Activated CD4-positive, alpha-beta memory T cell treated with anti-CD3 and anti-CD28 coated beads for 36 hours (primary cell): ENCODE measurements around the gene NDP. TPM values are rescaled to one million over a fixed set of nuclear protein-coding genes. Genes with fewer than 3 reads are reported as not detected.
A peak's percentile ranks its signal among the peaks of the same experiment; 100 is the strongest.

Source experiments
- CTCF ChIA-PET: fragments of 350-600 bp; sonication (Branson Sonifier 250); formaldehyde crosslinking; loops from one replicate; lab custom pipeline; 2021; ENCODE audit warnings: antibody characterized with exemption, inconsistent platforms; lab: Charles Lee
- POLR2A ChIA-PET: fragments of 350-600 bp; sonication (Branson Sonifier 250); formaldehyde crosslinking; loops from one replicate; lab custom pipeline; 2021; ENCODE audit warnings: antibody characterized with exemption; lab: Charles Lee
- DNase-seq: peaks from one replicate; pipeline ENCODE4 v3.0.0-alpha.2; 2020
- H3K27ac Mint-ChIP-seq: one replicate; pipeline ENCODE4 v1.8.0; 2021; ENCODE audit warnings: mixed read lengths
- H3K27me3 Mint-ChIP-seq: one replicate; pipeline ENCODE4 v1.8.0; 2021; ENCODE audit warnings: mixed read lengths
- H3K36me3 Mint-ChIP-seq: one replicate; pipeline ENCODE4 v1.8.0; 2021; ENCODE audit warnings: mixed read lengths
- H3K4me1 Mint-ChIP-seq: one replicate; pipeline ENCODE4 v1.8.0; 2021; ENCODE audit warnings: low read depth, mixed read lengths
- H3K4me3 Mint-ChIP-seq: one replicate; pipeline ENCODE4 v1.8.0; 2021; ENCODE audit warnings: mild to moderate bottlenecking, mixed read lengths
- H3K9me3 Mint-ChIP-seq: one replicate; pipeline ENCODE4 v1.8.0; 2021; ENCODE audit warnings: mixed read lengths
- intact Hi-C: fragments of 100-400 bp; cut with micrococcal nuclease; formaldehyde crosslinking; loops from one replicate; pipeline ENCODE4 v1.15.1; 2023
- total RNA-seq, 2 experiments: library from RNA; stranded (reverse); gene quantifications; one replicate each; pipeline ENCODE4 v1.2.3, GENCODE V29; 2021

NDP gene
- total RNA-seq, 2 experiments from 2014 or later: not detected

DNA sequence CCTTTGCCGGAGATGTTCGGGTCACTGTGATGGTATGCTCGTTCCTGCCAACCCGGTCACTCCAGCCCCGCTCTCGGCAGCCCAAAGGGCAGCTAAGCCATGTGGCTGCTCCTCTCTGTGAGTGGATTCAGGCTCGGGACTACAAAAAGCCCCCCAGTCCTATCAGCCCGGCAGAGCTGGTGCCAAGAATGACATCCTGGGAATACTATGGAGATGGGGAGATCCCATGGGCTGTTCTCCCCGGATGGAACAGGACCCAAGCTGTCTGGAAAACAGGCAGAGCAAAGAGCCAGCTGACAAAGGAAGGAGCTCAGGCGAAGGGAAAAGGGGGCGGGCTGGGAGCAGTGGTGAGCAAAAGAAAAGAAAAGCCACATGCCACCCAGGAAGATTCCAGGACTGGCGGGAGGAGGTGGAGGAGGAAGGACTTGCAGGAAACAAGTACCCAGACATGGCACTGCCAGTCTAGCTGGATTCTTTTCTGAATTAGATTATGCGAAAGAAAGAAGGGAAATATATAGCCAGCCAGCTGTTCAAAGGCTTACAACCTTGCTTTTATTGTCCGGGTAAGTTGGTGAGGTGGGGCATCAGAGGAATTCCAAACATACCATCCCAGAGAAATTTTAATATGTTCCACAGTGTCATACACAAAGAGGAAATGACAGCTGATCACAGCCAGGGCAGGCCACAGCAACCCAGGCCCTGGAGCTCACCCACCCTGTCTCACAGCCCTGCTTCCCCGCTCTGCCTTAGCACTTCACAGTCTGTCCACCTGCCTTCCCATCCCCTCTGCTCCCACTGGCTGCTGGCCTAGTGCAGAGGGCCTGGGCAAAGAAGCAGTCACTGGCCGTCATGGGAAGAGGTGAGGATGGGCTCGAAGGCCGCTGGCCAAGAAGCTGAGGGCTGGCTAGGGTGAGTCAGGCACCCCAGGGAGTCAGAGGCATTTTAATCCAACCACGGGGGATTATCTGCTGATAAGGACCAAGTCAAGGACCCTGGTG lies 3.4 kb downstream of the NDP start:
- no peak for DNase-seq
- POLR2A ChIA-PET: no interaction called here
- Mint-ChIP-seq H3K36me3 (no peaks in the 10 kb centered on the region), H3K4me3 (no peak overlapping the region), H3K9me3 (no peaks in the 10 kb centered on the region), H3K27me3 (peaks cover 15% of the 10 kb centered on the region), H3K4me1 (peaks cover 13% of the 10 kb centered on the region), H3K27ac (no peak overlapping the region)
- CTCF ChIA-PET: interaction anchor here (1.4 kb wide), 1 partner anchor 11 kb away, joined by 4 read pairs; no protein-coding TSS in a partner anchor
- intact Hi-C loops: no loop called here

DNA sequence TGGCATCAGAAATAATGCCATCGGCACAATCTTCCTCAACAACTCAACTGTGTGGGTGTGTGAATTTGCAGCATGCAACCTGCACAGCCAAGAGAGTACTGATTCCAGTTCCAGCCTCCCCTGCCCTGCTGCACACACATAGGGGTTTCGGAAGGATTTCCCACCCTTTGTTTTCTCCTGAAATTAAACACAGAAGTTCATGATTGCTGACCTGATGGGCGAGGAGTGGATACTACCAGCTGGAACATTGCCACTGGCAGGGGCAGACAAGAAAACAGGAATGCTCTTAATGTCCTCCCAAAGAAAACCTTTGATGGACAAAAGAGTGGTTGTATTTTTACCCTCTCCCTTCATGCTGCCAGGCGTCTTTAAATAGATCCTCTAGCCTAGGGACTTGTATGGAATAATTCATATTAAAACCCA lies 4.8 kb downstream of the NDP start:
- H3K27ac Mint-ChIP-seq: no peak overlapping the region
- H3K9me3 Mint-ChIP-seq: no peaks in the 10 kb centered on the region
- DNase-seq: no peak
- ChIA-PET POLR2A (no interaction called here), CTCF (no interaction called here)
- peaks cover 8% of the 10 kb centered on the region for H3K4me1 Mint-ChIP-seq
- peaks cover 11% of the 10 kb centered on the region for H3K27me3 Mint-ChIP-seq
- no peak overlapping the region for H3K4me3 Mint-ChIP-seq
- H3K36me3 Mint-ChIP-seq: no peaks in the 10 kb centered on the region
- intact Hi-C loops: no loop called here

DNA sequence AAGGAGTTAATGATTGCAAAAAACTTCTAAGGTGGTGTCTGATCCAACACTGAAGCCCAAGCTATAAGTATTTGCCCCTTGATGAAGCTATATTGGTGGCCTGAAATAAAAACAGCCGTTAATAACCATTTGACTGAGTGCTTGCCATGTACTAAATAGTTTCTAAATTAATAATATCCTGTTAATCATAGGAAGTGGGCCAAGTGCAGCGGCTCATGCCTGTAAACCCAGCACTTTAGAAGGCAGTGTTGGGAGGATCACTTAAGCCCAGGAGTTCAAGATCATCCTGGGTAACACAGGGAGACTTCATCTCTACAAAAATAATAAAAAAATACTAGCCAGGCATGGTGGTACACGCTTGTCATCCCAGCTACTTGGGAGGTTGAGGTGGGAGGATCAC lies 8.3 kb downstream of the NDP start:
- Mint-ChIP-seq H3K4me1 (no peaks in the 10 kb centered on the region), H3K27ac (no peak overlapping the region), H3K9me3 (no peaks in the 10 kb centered on the region), H3K36me3 (no peaks in the 10 kb centered on the region), H3K4me3 (no peak overlapping the region), H3K27me3 (no peaks in the 10 kb centered on the region)
- ChIA-PET POLR2A (no interaction called here), CTCF (no interaction called here)
- intact Hi-C loops: no loop called here
- no peak for DNase-seq

DNA sequence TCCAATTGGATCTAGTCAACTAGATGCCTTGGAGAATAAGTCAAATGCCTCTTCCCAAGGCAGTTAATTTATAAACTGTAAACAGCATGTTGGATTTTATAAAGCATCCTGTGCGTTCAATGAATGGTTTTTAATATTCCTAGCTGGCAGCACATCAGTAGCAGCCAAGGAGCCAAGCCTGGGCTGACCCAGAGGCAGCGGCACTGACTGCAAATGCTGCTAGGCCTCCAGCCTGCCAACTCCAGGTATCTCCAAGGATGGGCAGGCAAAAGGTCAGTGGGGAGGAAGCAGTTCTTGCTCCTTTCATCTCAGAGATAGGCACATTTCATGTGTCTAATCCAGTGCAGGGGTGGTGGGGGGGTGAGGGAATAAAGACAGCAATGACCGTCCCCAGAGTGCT lies 9.5 kb downstream of the NDP start:
- Mint-ChIP-seq H3K27ac (no peak overlapping the region), H3K27me3 (no peaks in the 10 kb centered on the region), H3K4me3 (no peak overlapping the region), H3K9me3 (no peaks in the 10 kb centered on the region), H3K4me1 (no peaks in the 10 kb centered on the region), H3K36me3 (no peaks in the 10 kb centered on the region)
- ChIA-PET POLR2A (no interaction called here), CTCF (no interaction called here)
- no peak for DNase-seq
- intact Hi-C loops: no loop called here

DNA sequence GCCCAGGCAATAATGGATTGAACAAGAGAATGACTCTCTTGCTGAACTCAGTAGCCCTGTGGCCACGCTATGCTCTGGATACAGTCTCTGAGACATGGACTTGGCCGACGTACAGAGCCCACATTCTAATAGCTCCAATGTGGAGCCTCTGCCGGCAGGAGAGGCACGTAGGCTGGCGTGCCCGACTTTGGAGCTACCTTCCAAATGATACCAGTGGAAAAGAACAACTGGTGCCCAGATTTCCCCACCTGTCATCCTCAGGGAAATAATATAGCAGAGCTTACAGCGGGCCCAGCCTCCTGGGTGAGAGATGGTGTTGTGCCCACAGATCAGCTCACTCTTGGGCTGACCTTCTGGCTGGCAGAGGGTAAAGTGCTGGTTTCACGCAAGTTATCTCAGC lies 10.6 kb downstream of the NDP start:
- CTCF ChIA-PET: no interaction called here
- POLR2A ChIA-PET: no interaction called here
- Mint-ChIP-seq H3K9me3 (no peaks in the 10 kb centered on the region), H3K4me3 (no peak overlapping the region), H3K27me3 (no peaks in the 10 kb centered on the region), H3K27ac (no peak overlapping the region), H3K36me3 (no peaks in the 10 kb centered on the region), H3K4me1 (no peaks in the 10 kb centered on the region)
- intact Hi-C loops: no loop called here
- no peak for DNase-seq

DNA sequence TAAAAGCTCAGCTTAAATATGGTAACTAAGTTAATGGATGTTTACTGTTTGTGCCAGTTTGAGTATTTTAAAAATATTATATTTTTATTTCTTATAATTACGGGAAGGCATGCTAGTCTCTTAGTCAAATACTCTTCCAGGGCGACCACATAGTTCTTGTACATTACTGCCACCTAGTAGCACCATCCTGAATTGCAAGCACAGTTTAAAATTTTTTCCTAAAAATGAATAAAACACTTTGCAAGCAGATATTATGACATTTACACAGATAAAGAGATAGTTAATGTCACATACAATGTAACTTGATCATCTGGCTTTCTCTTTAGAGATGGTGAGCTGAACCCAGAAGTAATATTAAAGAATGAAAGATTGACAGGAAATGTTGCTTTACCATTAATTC lies 11.5 kb downstream of the NDP start:
- H3K9me3 Mint-ChIP-seq: no peaks in the 10 kb centered on the region
- no peaks in the 10 kb centered on the region for H3K27me3 Mint-ChIP-seq
- H3K4me1 Mint-ChIP-seq: no peaks in the 10 kb centered on the region
- no peak for DNase-seq
- no peak overlapping the region for H3K4me3 Mint-ChIP-seq
- H3K27ac Mint-ChIP-seq: no peak overlapping the region
- intact Hi-C loops: no loop called here
- CTCF ChIA-PET: interaction anchor here (0.7 to 1.4 kb wide), 5 partner anchors 10 to 283 kb away, joined by 3 to 6 read pairs (median 4); no protein-coding TSS in a partner anchor
- H3K36me3 Mint-ChIP-seq: no peaks in the 10 kb centered on the region
- POLR2A ChIA-PET: no interaction called here

DNA sequence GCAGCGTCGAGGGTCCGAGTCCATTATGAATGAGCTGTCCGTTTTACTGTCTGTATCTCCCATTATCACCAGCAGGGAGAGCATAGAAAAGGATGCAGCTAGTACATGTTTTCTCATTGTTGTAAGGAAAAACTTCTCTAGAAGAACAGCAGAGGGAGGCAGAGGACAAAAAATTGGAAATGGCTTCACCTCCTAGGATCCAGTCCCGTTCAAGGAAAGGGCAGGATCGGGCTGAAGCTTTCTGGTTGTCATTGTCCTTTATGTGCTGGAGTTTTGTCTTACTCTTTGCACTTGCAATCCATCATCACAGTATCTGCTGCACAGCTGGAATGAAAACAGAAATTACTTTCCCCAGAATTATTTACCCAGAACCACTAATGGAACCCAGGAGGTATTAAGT lies 14.7 kb downstream of the NDP start:
- no peaks in the 10 kb centered on the region for H3K27me3 Mint-ChIP-seq
- no peak overlapping the region for H3K27ac Mint-ChIP-seq
- POLR2A ChIA-PET: no interaction called here
- no peaks in the 10 kb centered on the region for H3K9me3 Mint-ChIP-seq
- H3K4me3 Mint-ChIP-seq: no peak overlapping the region
- H3K4me1 Mint-ChIP-seq: no peaks in the 10 kb centered on the region
- intact Hi-C loops: loop anchor here (1.0 to 5.0 kb wide), 3 partner anchors 69 to 584 kb away; partner anchors contain the start of gene FUNDC1
- DNase-seq: peak; percentile 9
- no peaks in the 10 kb centered on the region for H3K36me3 Mint-ChIP-seq
- CTCF ChIA-PET: interaction anchor here (0.6 to 3.4 kb wide), 17 partner anchors 10 to 1229 kb away, joined by 3 to 54 read pairs (median 4); partner anchors contain the start of gene FUNDC1

DNA sequence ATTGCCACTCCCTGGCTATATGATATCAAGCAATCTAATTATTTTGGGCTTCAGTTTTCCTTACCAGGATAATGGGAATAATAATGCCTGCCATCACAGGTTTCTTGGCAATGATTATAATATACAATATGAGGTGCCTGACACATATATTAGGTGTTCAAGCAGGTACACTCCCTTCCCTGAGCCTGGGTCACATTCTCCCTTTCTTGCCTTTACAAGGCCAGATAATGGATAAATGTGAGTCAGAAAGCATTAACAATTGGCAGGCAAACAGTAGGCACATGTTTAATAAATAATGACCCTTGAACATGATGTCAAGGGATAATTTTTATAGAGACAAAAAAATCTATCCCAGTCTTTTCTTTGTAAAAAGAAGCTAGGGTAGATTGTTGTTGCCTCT lies 17.2 kb downstream of the NDP start:
- CTCF ChIA-PET: no interaction called here
- intact Hi-C loops: loop anchor here (5.0 kb wide), 2 partner anchors 71 to 586 kb away; partner anchors contain the start of gene FUNDC1
- Mint-ChIP-seq H3K9me3 (no peaks in the 10 kb centered on the region), H3K4me3 (no peak overlapping the region), H3K27ac (no peak overlapping the region), H3K27me3 (no peaks in the 10 kb centered on the region), H3K36me3 (no peaks in the 10 kb centered on the region), H3K4me1 (no peaks in the 10 kb centered on the region)
- no peak for DNase-seq
- POLR2A ChIA-PET: no interaction called here

DNA sequence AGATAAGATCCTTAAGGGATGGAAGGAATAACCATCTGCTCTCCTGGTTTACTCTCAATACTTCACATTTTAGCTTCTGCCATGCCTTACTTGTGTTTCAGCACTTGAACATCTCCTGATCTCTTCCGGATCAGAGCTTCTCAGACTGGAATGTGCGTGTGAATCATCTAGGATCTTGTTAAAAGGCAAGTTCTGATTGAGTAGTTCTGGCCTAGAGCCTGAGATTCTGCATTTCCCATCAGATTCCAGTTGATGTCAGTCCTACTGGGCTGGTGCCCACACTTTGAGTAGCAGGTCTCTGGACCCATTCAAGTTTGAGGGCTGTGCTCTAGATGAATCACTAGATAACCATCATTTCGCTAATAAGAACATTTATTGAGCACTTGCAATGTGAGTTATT lies 20.0 kb downstream of the NDP start:
- Mint-ChIP-seq H3K9me3 (no peaks in the 10 kb centered on the region), H3K27me3 (no peaks in the 10 kb centered on the region), H3K36me3 (no peaks in the 10 kb centered on the region), H3K4me3 (no peak overlapping the region), H3K4me1 (peaks cover 5% of the 10 kb centered on the region), H3K27ac (no peak overlapping the region)
- no peak for DNase-seq
- ChIA-PET CTCF (no interaction called here), POLR2A (no interaction called here)
- intact Hi-C loops: no loop called here

DNA sequence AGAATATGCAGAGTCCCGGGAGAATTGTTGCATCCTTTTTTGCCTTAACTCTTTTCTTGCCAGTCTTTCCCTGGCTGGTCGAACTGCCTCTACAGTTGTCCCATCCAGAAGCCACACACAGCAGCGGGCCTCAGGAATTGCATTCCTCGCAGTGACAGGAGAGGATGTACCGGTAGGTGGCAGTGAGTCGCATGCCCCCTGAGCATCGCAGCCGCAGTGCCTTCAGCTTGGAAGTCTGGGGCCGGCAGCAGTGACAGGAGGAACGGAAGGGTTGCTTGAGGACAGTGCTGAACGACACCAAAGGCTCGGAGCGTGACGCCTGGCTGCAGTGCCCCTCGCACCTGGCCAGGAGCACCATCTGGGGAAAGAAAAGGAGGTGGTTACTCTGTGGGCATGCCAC lies 23.5 kb downstream of the NDP start:
- Mint-ChIP-seq H3K4me3 (no peak overlapping the region), H3K27ac (no peak overlapping the region), H3K36me3 (no peaks in the 10 kb centered on the region)

DNA sequence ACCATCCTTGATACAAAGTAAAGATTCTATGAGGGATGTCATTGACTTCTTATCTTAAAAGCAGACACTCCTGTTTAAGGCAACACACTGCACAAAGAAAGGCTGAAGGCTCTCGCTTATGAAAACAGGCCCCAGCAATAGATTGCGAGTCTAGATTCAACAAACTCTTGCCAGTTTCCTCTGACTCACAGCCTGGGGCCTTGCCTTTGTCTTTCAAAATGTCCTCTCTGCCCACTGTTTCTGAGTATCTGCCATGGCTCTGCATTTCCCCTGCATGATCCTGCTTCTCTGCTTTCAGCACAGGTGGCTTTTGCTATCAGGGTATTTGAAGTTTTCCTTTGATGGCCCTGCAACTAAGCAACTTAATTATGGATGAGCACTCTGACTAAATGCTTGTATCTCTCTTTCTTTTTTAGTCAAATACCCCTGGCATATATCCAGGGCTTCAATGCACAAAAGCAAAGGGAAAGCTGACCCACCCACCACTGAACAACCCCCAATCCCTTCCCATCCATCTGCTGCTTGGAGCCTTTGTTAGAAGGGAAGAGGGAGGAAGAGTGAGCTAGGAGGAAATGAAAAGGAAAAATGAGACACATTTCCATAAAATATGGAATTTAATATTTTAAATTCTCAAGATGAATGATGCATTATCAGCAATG lies 32.2 kb downstream of the NDP start:
- no peak overlapping the region for H3K27ac Mint-ChIP-seq
- no peaks in the 10 kb centered on the region for H3K36me3 Mint-ChIP-seq
- no peak for DNase-seq
- H3K4me1 Mint-ChIP-seq: no peaks in the 10 kb centered on the region
- intact Hi-C loops: no loop called here
- no peaks in the 10 kb centered on the region for H3K9me3 Mint-ChIP-seq
- ChIA-PET POLR2A (interaction anchor here (0.7 kb wide), 1 partner anchor 68 kb away, joined by 3 read pairs; no protein-coding TSS in a partner anchor), CTCF (no interaction called here)
- H3K27me3 Mint-ChIP-seq: no peaks in the 10 kb centered on the region
- H3K4me3 Mint-ChIP-seq: no peak overlapping the region

More for the DNA sequence above, 23.5 kb downstream of the NDP start:
- POLR2A ChIA-PET: no interaction called here
- DNase-seq: peak; percentile 46
- peaks cover 5% of the 10 kb centered on the region for H3K4me1 Mint-ChIP-seq
- CTCF ChIA-PET: interaction anchor here (1.1 kb wide), 1 partner anchor 295 kb away, joined by 5 read pairs; no protein-coding TSS in a partner anchor
- H3K27me3 Mint-ChIP-seq: no peaks in the 10 kb centered on the region
- H3K9me3 Mint-ChIP-seq: no peaks in the 10 kb centered on the region
- intact Hi-C loops: no loop called here

DNA sequence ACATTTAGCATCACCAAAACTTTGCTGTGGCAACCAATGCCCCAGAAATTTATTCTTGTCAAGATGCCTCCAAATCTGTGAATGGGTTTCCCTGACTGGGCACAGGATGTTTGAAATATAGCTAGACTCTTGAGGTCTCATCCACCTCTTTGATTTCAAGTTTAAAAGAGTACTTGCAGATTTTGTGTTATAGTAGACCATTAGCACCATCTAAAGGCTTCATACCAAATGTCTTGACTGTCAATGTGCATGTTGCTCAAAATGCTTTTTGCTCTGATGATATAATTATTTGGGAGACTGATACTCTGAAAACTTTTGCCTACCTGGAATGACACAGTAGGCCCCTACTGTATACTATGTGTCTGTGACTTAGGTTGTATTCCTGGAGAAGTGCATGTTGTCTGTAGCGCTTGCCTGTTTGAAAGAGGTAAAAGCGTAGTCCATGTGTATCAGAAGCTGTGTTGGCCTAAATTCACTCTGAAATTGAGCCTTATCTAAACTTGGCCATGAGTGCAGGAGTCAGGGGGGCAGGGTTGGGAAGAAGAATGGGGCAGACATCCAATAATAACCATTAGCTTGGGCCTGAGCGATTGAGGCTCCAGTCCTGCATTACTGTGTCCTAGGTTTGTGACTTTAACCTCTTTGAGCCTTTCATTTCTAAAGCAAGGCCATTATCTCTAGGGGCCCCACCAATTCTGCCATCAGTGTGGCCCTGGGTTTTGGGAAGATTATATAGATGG lies 33.8 kb downstream of the NDP start:
- Mint-ChIP-seq H3K36me3 (no peaks in the 10 kb centered on the region), H3K27me3 (no peaks in the 10 kb centered on the region), H3K4me3 (no peak overlapping the region), H3K4me1 (no peaks in the 10 kb centered on the region), H3K9me3 (no peaks in the 10 kb centered on the region), H3K27ac (no peak overlapping the region)
- DNase-seq: no peak
- ChIA-PET CTCF (no interaction called here), POLR2A (no interaction called here)
- intact Hi-C loops: no loop called here
